GM21723 (cell line): Measurements from ENCODE around the gene DSN1.
"Not testable (repeated sequence)": the region's sequence is repeated elsewhere in the genome, so short reads cannot be mapped to it uniquely, and the experiment has no call there.

Experiments
- ATAC-seq: cut with Tn5 transposase; IDR thresholded peaks from one replicate; pipeline ENCODE4 v1.9.1; 2021; ENCODE audit warnings: mild to moderate bottlenecking, moderate library complexity; ENCODE audit not compliant: unreplicated experiment

The DSN1 gene

GRCh38 chr20:36773597-36774390 is at the start of gene DSN1:
TSS of gene DSN1 (minus strand) at chr20:36773763. CDS start at chr20:36771458, 2,305 bp downstream.
- ATAC-seq, result peak; percentile 78

- ATAC-seq, result no peak
Observed at GRCh38 chr20:36823121-36823520, 49.6 kb upstream of the DSN1 start.

GRCh38 chr20:36821964-36822437 is 48.4 kb upstream of the DSN1 start:
- ATAC-seq, result no peak

- ATAC-seq, result no peak
Observed at GRCh38 chr20:36820928-36821327, 47.4 kb upstream of the DSN1 start.

GRCh38 chr20:36820073-36820472 is 46.5 kb upstream of the DSN1 start:
- no peak for ATAC-seq

GRCh38 chr20:36819659-36820058 is 46.1 kb upstream of the DSN1 start:
- ATAC-seq, result no peak

GRCh38 chr20:36818861-36819260 is 45.3 kb upstream of the DSN1 start:
- ATAC-seq, result no peak

- ATAC-seq, result no peak
Observed at GRCh38 chr20:36818185-36818584, 44.6 kb upstream of the DSN1 start.

GRCh38 chr20:36817496-36817895 is 43.9 kb upstream of the DSN1 start:
- ATAC-seq, result no peak

- no peak for ATAC-seq
Observed at GRCh38 chr20:36815454-36816091, 42.0 kb upstream of the DSN1 start.

- ATAC-seq, result no peak
Observed at GRCh38 chr20:36812594-36813463, 39.3 kb upstream of the DSN1 start.

- ATAC-seq, result no peak
Observed at GRCh38 chr20:36808317-36809257, 35.0 kb upstream of the DSN1 start.

- no peak for ATAC-seq
Observed at GRCh38 chr20:36806049-36806448, 32.5 kb upstream of the DSN1 start.

- ATAC-seq, result no peak
Observed at GRCh38 chr20:36805396-36805795, 31.8 kb upstream of the DSN1 start.

- ATAC-seq, result no peak
Observed at GRCh38 chr20:36804425-36804824, 30.9 kb upstream of the DSN1 start.

GRCh38 chr20:36802326-36803222 is 29.0 kb upstream of the DSN1 start:
- no peak for ATAC-seq

GRCh38 chr20:36800410-36800809 is 26.8 kb upstream of the DSN1 start:
- no peak for ATAC-seq

GRCh38 chr20:36799313-36799712 is 25.8 kb upstream of the DSN1 start:
- ATAC-seq, result not testable (repeated sequence)

GRCh38 chr20:36796875-36797274 is 23.3 kb upstream of the DSN1 start:
- ATAC-seq, result no peak
